SK-N-SH treated with all-trans-retinoic acid at 6 μM for 48 hours (cell line): ENCODE measurements around the gene GPATCH2L.

Source experiments
- ARNTL ChIP-seq: fragments of 450-650 bp; formaldehyde crosslinking; IDR thresholded peaks from 2 replicates; pipeline ENCODE4 v1.5.0; 2020; ENCODE audit warnings: low read depth, mild to moderate bottlenecking, moderate library complexity, borderline replicate concordance
- ISL1 ChIP-seq: fragments of 250-450 bp; sonication (Bioruptor Pico); IDR thresholded peaks from 2 replicates; pipeline ENCODE4 v2.1.2; 2022; ENCODE audit warnings: mild to moderate bottlenecking, moderate library complexity
- ZC3H10 ChIP-seq: fragments of 250-450 bp; sonication (Bioruptor Pico); IDR thresholded peaks from 2 replicates; pipeline ENCODE4 v1.5.1; 2021; ENCODE audit warnings: mild to moderate bottlenecking, moderate library complexity
- TF ChIP-seq, protein P1 (sequence below): fragments of 250-450 bp; sonication (Bioruptor Pico); IDR thresholded peaks from 2 replicates; pipeline ENCODE4 v1.8.0; 2021; ENCODE audit warnings: low read depth, mild to moderate bottlenecking, moderate library complexity, borderline replicate concordance
- TF ChIP-seq, protein P2 (sequence below): fragments of 250-450 bp; sonication (Bioruptor Pico); IDR thresholded peaks from 2 replicates; pipeline ENCODE4 v1.5.1; 2020; ENCODE audit warnings: low read depth, mild to moderate bottlenecking, moderate library complexity

DNA sequence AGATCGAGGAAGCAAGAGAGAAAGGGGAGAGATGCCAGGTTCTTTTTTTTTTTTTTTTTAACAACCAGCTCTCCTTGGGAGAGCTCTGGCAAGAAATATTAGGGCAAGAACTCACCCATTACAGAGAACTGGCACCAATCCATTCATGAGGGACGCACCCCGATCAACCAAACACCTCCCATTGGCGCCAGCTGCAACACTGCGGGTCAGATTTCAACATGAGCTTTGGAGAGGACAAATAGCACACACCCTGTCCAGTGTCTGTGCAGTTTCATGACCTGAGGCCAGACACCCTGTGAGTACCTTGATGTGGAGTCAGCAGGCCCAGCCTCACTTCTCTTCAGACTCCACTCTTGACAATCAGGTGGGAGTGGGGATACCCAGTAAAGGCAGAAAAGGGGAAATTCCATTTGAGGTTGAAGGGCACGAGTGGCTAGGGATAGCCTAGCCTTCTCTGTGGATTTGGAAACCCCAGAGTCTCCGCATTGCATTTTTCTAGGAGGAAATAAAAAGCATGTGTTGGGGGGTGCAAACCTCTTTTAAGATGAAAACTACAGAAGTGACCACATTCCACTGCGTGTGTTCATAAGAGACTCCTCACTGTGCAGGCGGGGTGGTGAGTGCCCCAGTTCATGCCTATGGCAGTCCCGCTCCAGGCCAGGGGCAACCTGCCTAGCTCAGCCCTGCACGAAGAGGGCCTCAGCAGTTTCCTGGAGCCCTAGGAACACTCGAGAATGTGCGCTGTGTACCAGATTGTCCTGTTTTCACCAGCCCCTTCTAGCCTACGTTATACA, 42.4 kb upstream of the GPATCH2L start:
- TF ChIP-seq, protein P1, sequence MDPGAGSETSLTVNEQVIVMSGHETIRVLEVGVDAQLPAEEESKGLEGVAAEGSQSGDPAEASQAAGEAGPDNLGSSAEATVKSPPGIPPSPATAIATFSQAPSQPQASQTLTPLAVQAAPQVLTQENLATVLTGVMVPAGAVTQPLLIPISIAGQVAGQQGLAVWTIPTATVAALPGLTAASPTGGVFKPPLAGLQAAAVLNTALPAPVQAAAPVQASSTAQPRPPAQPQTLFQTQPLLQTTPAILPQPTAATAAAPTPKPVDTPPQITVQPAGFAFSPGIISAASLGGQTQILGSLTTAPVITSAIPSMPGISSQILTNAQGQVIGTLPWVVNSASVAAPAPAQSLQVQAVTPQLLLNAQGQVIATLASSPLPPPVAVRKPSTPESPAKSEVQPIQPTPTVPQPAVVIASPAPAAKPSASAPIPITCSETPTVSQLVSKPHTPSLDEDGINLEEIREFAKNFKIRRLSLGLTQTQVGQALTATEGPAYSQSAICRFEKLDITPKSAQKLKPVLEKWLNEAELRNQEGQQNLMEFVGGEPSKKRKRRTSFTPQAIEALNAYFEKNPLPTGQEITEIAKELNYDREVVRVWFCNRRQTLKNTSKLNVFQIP: no peak
- TF ChIP-seq ARNTL (no peak), ISL1 (CRISPR knock-in tag) (no peak), ZC3H10 (CRISPR knock-in tag) (no peak)
- TF ChIP-seq, protein P2, sequence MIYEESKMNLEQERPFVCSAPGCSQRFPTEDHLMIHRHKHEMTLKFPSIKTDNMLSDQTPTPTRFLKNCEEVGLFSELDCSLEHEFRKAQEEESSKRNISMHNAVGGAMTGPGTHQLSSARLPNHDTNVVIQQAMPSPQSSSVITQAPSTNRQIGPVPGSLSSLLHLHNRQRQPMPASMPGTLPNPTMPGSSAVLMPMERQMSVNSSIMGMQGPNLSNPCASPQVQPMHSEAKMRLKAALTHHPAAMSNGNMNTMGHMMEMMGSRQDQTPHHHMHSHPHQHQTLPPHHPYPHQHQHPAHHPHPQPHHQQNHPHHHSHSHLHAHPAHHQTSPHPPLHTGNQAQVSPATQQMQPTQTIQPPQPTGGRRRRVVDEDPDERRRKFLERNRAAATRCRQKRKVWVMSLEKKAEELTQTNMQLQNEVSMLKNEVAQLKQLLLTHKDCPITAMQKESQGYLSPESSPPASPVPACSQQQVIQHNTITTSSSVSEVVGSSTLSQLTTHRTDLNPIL (CRISPR knock-in tag): no peak
